ENCODE results near the gene MYCBP2.

Gene MYCBP2

DNA sequence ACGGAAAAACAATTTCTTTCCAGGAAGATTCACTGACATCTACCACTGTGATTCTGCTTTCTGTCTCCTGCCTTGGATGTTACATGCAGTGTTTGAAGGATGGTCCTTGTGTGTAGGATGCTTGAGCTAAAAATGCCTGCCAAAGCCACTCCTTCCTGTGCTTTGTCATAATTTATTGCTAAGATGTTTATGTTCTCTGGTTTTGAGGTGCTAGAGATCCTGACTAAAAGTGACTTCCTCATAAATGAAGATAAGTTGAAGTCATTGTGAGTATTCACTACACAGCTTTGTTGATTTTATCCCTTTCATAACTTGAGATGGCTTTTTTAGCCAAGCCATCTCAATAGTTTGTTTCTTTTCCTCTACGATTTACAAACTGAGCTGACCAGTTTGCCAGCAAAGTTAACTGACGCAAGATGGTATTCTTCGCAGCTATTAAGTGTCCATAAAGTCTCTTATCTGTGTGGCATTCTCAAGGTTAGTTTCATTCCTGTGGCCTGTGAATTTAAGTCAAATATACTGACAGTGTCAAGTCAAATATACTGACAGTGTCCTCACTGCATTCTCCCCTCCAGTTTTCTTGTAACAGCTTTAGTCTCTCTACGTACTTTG is 284.2 kb downstream of the MYCBP2 start:
- TF ChIP-seq, protein P1, sequence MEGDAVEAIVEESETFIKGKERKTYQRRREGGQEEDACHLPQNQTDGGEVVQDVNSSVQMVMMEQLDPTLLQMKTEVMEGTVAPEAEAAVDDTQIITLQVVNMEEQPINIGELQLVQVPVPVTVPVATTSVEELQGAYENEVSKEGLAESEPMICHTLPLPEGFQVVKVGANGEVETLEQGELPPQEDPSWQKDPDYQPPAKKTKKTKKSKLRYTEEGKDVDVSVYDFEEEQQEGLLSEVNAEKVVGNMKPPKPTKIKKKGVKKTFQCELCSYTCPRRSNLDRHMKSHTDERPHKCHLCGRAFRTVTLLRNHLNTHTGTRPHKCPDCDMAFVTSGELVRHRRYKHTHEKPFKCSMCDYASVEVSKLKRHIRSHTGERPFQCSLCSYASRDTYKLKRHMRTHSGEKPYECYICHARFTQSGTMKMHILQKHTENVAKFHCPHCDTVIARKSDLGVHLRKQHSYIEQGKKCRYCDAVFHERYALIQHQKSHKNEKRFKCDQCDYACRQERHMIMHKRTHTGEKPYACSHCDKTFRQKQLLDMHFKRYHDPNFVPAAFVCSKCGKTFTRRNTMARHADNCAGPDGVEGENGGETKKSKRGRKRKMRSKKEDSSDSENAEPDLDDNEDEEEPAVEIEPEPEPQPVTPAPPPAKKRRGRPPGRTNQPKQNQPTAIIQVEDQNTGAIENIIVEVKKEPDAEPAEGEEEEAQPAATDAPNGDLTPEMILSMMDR (IDR thresholded peaks at IDR 0.05; ENCODE audit: low read depth, low read length), result no peak
- no peak for DNase-seq (ENCODE audit: low read depth in 2 of 2)
- no peak overlapping the region for H3K4me3 ChIP-seq (replicated peaks in 1 of 2; ENCODE audit: low read depth in 2 of 2, low read length in 2 of 2)

DNA sequence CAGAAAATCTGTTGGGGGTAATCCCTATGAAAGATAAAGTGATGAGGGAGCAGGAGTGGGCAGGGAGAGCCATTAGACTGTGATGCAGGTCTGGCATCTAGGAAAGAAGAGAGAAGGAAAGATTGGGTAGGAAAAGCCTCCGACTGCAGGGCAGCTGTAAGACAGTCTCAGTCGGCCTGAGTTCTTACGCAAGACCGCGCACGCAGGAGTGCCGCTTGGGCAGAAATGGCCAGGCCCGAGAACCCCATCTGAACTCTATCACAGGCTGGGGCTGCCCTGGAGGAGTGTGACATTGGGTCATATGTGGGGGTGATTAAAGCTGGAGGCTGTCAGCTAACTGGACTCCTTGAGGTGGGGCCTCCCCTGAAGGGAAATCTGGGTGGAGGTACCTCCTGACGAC is 286.1 kb downstream of the MYCBP2 start:
- TF ChIP-seq, protein P1 (IDR thresholded peaks at IDR 0.05; ENCODE audit: low read depth, low read length), result no peak
- DNase-seq (ENCODE audit: low read depth in 2 of 2), result no peak
- H3K4me3 ChIP-seq (replicated peaks in 1 of 2; ENCODE audit: low read depth in 2 of 2, low read length in 2 of 2), result no peak overlapping the region

DNA sequence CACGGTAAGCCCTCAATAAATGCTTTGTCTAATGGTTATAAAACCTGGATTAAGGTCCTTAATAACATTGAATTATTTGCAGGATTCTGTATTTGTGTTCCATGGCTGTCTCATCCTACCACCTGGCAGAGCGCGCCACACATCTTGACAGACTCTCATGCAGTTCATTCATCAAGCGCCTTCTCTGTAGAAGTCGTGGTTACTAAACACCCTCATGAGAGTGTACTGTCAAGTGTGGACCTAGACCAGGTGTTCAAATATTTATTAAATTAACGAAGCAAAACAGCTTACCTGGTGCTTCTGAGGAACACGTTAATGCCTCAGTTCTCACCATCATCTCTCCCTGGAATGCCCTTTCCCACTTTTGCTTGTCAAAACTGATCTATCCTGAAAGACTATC is 286.8 kb downstream of the MYCBP2 start:
- no peak for DNase-seq (ENCODE audit: low read depth in 2 of 2)
- TF ChIP-seq, protein P1 (IDR thresholded peaks at IDR 0.05; ENCODE audit: low read depth, low read length), result no peak
- H3K4me3 ChIP-seq (replicated peaks in 1 of 2; ENCODE audit: low read depth in 2 of 2, low read length in 2 of 2), result no peak overlapping the region

DNA sequence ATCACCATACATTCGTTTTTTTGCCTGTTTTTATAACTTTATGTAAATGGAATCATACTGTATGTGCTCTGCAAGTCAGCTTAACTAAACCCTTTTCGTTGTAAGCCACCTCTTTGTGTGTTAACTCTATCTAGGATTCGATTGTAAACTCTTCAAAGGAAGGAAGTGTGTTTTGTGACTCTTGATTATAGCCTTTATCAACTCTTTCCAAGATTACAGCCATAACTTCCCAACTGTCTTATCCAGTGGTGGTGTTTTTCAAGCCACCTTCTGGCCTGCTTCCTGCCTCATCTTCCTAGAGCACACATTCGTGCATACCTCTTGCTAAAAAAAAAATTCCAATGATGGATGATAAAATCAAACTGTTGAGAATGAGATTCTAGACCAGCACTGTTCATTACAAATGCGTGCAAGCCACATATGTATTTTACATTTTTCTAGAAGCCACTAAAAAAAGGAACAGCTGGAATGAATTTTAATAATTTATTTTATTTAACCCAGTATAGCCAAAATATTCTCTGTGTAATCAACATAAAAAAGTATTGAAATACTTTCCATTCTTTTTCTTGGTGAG is 287.9 kb downstream of the MYCBP2 start:
- DNase-seq (ENCODE audit: low read depth in 2 of 2), result no peak
- no peak overlapping the region for H3K4me3 ChIP-seq (replicated peaks in 1 of 2; ENCODE audit: low read depth in 2 of 2, low read length in 2 of 2)
- TF ChIP-seq, protein P1 (IDR thresholded peaks at IDR 0.05; ENCODE audit: low read depth, low read length), result no peak

DNA sequence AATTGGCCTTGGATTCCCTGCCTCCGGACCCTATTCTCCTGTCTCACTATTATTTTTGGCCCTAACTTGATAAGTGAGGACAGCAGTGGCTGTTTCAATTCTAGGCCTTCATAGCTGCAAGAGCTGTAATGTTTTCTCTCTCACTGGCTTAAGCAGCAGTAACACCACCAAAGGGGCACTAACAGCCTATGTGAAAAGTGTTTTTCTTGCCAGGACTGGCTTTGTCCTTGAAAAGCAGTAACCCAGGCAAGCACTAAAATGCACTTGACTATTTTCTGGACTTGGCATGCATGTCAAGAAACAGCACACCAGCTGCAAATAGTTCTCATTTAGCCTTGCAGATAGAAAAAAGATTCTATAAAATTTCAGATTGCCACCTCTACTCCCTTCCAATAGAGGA is 290.6 kb downstream of the MYCBP2 start:
- no peak overlapping the region for H3K4me3 ChIP-seq (replicated peaks in 1 of 2; ENCODE audit: low read depth in 2 of 2, low read length in 2 of 2)
- TF ChIP-seq, protein P1 (IDR thresholded peaks at IDR 0.05; ENCODE audit: low read depth, low read length), result no peak
- no peak for DNase-seq (ENCODE audit: low read depth in 2 of 2)

DNA sequence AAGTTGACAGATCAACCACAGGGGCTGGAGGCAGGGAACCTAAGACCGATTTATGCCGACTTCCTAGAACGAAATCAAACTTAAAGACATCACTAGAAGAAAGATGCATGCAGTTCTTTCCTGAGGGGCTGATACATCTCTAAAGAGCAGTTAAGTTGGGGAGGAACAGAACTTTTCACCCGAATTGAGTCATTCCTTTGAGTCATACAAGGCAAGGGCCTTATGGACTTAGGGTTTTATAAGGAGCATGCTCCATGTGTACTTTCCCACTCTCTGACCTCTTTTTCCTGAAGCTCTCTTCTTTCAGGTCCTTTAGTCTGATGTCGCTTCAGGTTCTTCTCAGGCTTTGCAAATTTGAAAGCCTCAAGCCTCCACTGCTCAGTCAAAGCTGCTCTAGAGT is 292.0 kb downstream of the MYCBP2 start:
- no peak overlapping the region for H3K4me3 ChIP-seq (replicated peaks in 1 of 2; ENCODE audit: low read depth in 2 of 2, low read length in 2 of 2)
- DNase-seq (ENCODE audit: low read depth in 2 of 2), result peak in 1 of 2 donors; percentile 76
- TF ChIP-seq, protein P1 (IDR thresholded peaks at IDR 0.05; ENCODE audit: low read depth, low read length), result no peak
